ENCODE results near the gene ADAMTS17.

DNA sequence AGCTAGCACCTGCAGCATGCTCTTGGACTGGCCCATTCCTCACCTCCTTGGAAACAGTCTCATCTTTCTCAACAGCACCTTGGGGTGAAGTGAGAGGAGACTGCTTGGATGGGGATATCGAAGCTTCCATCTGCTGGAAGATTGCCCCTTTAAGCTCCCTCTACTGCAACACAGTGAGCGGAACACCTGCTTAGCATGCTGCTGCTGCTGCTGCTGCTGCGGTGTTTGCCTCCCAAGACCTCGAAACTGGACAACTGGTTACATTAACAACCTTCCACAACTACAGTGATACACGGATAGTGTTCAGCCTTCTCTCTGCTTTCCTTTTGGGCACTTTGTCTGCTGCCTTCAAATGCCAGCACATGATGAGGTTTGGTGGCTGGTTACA is 354.7 kb downstream of the ADAMTS17 start:
- no peak for TF ChIP-seq POLR2A (IDR thresholded peaks at IDR 0.05)
- TF ChIP-seq, protein P1, sequence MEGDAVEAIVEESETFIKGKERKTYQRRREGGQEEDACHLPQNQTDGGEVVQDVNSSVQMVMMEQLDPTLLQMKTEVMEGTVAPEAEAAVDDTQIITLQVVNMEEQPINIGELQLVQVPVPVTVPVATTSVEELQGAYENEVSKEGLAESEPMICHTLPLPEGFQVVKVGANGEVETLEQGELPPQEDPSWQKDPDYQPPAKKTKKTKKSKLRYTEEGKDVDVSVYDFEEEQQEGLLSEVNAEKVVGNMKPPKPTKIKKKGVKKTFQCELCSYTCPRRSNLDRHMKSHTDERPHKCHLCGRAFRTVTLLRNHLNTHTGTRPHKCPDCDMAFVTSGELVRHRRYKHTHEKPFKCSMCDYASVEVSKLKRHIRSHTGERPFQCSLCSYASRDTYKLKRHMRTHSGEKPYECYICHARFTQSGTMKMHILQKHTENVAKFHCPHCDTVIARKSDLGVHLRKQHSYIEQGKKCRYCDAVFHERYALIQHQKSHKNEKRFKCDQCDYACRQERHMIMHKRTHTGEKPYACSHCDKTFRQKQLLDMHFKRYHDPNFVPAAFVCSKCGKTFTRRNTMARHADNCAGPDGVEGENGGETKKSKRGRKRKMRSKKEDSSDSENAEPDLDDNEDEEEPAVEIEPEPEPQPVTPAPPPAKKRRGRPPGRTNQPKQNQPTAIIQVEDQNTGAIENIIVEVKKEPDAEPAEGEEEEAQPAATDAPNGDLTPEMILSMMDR (IDR thresholded peaks at IDR 0.05): no peak
